ENCODE measurements around the gene FSTL3.
A peak's percentile ranks its signal among the peaks of the same experiment; 100 is the strongest.

Gene FSTL3

GRCh38 chr19:651114-651818 is 24.9 kb upstream of the FSTL3 start:
- Mint-ChIP-seq H3K4me3 (no peak overlapping the region), H3K9me3 (no peaks in the 10 kb centered on the region), H3K36me3 (ENCODE audit: low read depth) (peaks cover 15% of the 10 kb centered on the region), H3K27me3 (ENCODE audit: low read depth) (no peaks in the 10 kb centered on the region), H3K27ac (no peak overlapping the region), H3K4me1 (ENCODE audit: low read depth) (peaks cover 8% of the 10 kb centered on the region)

GRCh38 chr19:651991-652390 is 24.2 kb upstream of the FSTL3 start:
- Mint-ChIP-seq H3K9me3 (no peaks in the 10 kb centered on the region), H3K36me3 (ENCODE audit: low read depth) (peaks cover 14% of the 10 kb centered on the region), H3K27me3 (ENCODE audit: low read depth) (no peaks in the 10 kb centered on the region), H3K27ac (no peak overlapping the region), H3K4me3 (no peak overlapping the region), H3K4me1 (ENCODE audit: low read depth) (peaks cover 8% of the 10 kb centered on the region)

- Mint-ChIP-seq H3K4me3 (no peak overlapping the region), H3K9me3 (no peaks in the 10 kb centered on the region)
These were observed 23.5 kb upstream of the FSTL3 start for GRCh38 chr19:652467-653389.

GRCh38 chr19:653425-653824 is 22.8 kb upstream of the FSTL3 start:
- Mint-ChIP-seq H3K36me3 (ENCODE audit: low read depth) (peaks cover 14% of the 10 kb centered on the region), H3K27me3 (ENCODE audit: low read depth) (no peaks in the 10 kb centered on the region), H3K4me1 (ENCODE audit: low read depth) (peaks cover 8% of the 10 kb centered on the region), H3K4me3 (no peak overlapping the region), H3K27ac (no peak overlapping the region), H3K9me3 (no peaks in the 10 kb centered on the region)

More at GRCh38 chr19:652467-653389, 23.5 kb upstream of the FSTL3 start:
- Mint-ChIP-seq H3K4me1 (ENCODE audit: low read depth) (peaks cover 8% of the 10 kb centered on the region), H3K27me3 (ENCODE audit: low read depth) (no peaks in the 10 kb centered on the region), H3K36me3 (ENCODE audit: low read depth) (peaks cover 14% of the 10 kb centered on the region), H3K27ac (no peak overlapping the region)

- Mint-ChIP-seq H3K4me3 (no peak overlapping the region), H3K9me3 (no peaks in the 10 kb centered on the region), H3K27me3 (ENCODE audit: low read depth) (no peaks in the 10 kb centered on the region), H3K4me1 (ENCODE audit: low read depth) (peaks cover 15% of the 10 kb centered on the region), H3K27ac (no peak overlapping the region), H3K36me3 (ENCODE audit: low read depth) (peaks cover 17% of the 10 kb centered on the region)
These were observed 20.5 kb upstream of the FSTL3 start for GRCh38 chr19:655691-656090.

- no peak overlapping the region for H3K4me3 Mint-ChIP-seq
- H3K9me3 Mint-ChIP-seq, result no peaks in the 10 kb centered on the region
- H3K4me1 Mint-ChIP-seq (ENCODE audit: low read depth), result peaks cover 20% of the 10 kb centered on the region
- H3K27me3 Mint-ChIP-seq (ENCODE audit: low read depth), result no peaks in the 10 kb centered on the region
- H3K27ac Mint-ChIP-seq, result no peak overlapping the region
- peaks cover 20% of the 10 kb centered on the region for H3K36me3 Mint-ChIP-seq (ENCODE audit: low read depth)
These were observed 19.2 kb upstream of the FSTL3 start for GRCh38 chr19:656751-657559.

GRCh38 chr19:657611-658010 is 18.6 kb upstream of the FSTL3 start:
- Mint-ChIP-seq H3K4me3 (no peak overlapping the region), H3K36me3 (ENCODE audit: low read depth) (peaks cover 20% of the 10 kb centered on the region), H3K27ac (no peak overlapping the region), H3K4me1 (ENCODE audit: low read depth) (peaks cover 20% of the 10 kb centered on the region), H3K27me3 (ENCODE audit: low read depth) (no peaks in the 10 kb centered on the region), H3K9me3 (no peaks in the 10 kb centered on the region)

- H3K36me3 Mint-ChIP-seq (ENCODE audit: low read depth), result peaks cover 20% of the 10 kb centered on the region
These were observed 17.9 kb upstream of the FSTL3 start for GRCh38 chr19:658059-658839.

GRCh38 chr19:658916-659839 is 17.0 kb upstream of the FSTL3 start:
- Mint-ChIP-seq H3K9me3 (no peaks in the 10 kb centered on the region), H3K4me3 (peak overlapping the region; percentile 98), H3K36me3 (ENCODE audit: low read depth) (peaks cover 16% of the 10 kb centered on the region), H3K4me1 (ENCODE audit: low read depth) (peaks cover 20% of the 10 kb centered on the region), H3K27me3 (ENCODE audit: low read depth) (no peaks in the 10 kb centered on the region), H3K27ac (peak overlapping the region; percentile 96)

More at GRCh38 chr19:658059-658839, 17.9 kb upstream of the FSTL3 start:
- no peaks in the 10 kb centered on the region for H3K9me3 Mint-ChIP-seq
- H3K27ac Mint-ChIP-seq, result no peak overlapping the region
- H3K27me3 Mint-ChIP-seq (ENCODE audit: low read depth), result no peaks in the 10 kb centered on the region
- no peak overlapping the region for H3K4me3 Mint-ChIP-seq
- H3K4me1 Mint-ChIP-seq (ENCODE audit: low read depth), result peaks cover 20% of the 10 kb centered on the region

- H3K36me3 Mint-ChIP-seq (ENCODE audit: low read depth), result peaks cover 11% of the 10 kb centered on the region
These were observed 15.3 kb upstream of the FSTL3 start for GRCh38 chr19:660793-661426.

GRCh38 chr19:661427-662196 is 14.6 kb upstream of the FSTL3 start:
- Mint-ChIP-seq H3K4me1 (ENCODE audit: low read depth) (peaks cover 15% of the 10 kb centered on the region), H3K9me3 (no peaks in the 10 kb centered on the region), H3K27ac (peak overlapping the region; percentile 96), H3K27me3 (ENCODE audit: low read depth) (no peaks in the 10 kb centered on the region), H3K4me3 (peak overlapping the region; percentile 98), H3K36me3 (ENCODE audit: low read depth) (peaks cover 9% of the 10 kb centered on the region)

More at GRCh38 chr19:660793-661426, 15.3 kb upstream of the FSTL3 start:
- peak overlapping the region; percentile 98 for H3K4me3 Mint-ChIP-seq
- H3K27me3 Mint-ChIP-seq (ENCODE audit: low read depth), result no peaks in the 10 kb centered on the region
- peak overlapping the region; percentile 96 for H3K27ac Mint-ChIP-seq
- peaks cover 18% of the 10 kb centered on the region for H3K4me1 Mint-ChIP-seq (ENCODE audit: low read depth)
- no peaks in the 10 kb centered on the region for H3K9me3 Mint-ChIP-seq
